MM.1S (cell line): ENCODE data around the gene NAGPA.

Experiments
- DNase-seq: peaks from one replicate; pipeline ENCODE4 v3.0.0-alpha.2; 2015
- H2AFZ ChIP-seq: fragments of 300-600 bp; sonication (generic); 2 replicates; pipeline ENCODE4 v1.6.0; 2016; ENCODE audit warnings: antibody characterized with exemption, low read length
- H3F3A ChIP-seq: fragments of 300-600 bp; sonication (generic); 2 replicates; pipeline ENCODE4 v1.6.1; 2016; ENCODE audit warnings: mild to moderate bottlenecking, antibody characterized with exemption, low read length, moderate library complexity, mixed read lengths; ENCODE audit not compliant: insufficient read depth
- H3K27ac ChIP-seq: fragments of 300-600 bp; sonication (generic); 2 replicates; pipeline ENCODE4 v1.5.1; 2016; ENCODE audit warnings: mild to moderate bottlenecking, low read length
- H3K27me3 ChIP-seq: fragments of 300-600 bp; sonication (generic); replicated peaks from 2 replicates; pipeline ENCODE4 v1.6.0; 2016; ENCODE audit warnings: low read length; ENCODE audit not compliant: insufficient read depth
- H3K36me3 ChIP-seq: fragments of 300-600 bp; sonication (generic); replicated peaks from 2 replicates; pipeline ENCODE4 v1.6.1; 2016; ENCODE audit warnings: mild to moderate bottlenecking, low read length, mixed read lengths; ENCODE audit not compliant: insufficient read depth
- H3K4me1 ChIP-seq: fragments of 300-600 bp; sonication (generic); 2 replicates; pipeline ENCODE4 v1.6.1; 2016; ENCODE audit warnings: low read length, mixed read lengths
- H3K4me2 ChIP-seq: fragments of 300-600 bp; sonication (generic); 2 replicates; pipeline ENCODE4 v1.6.0; 2016; ENCODE audit warnings: low read depth, low read length
- H3K4me3 ChIP-seq: fragments of 300-600 bp; sonication (generic); 2 replicates; pipeline ENCODE4 v1.5.1; 2016; ENCODE audit warnings: low read length, mixed read lengths
- H3K79me2 ChIP-seq: fragments of 300-600 bp; sonication (generic); 2 replicates; pipeline ENCODE4 v1.6.1; 2016; ENCODE audit warnings: mixed run types, low read length, mixed read lengths
- H3K9ac ChIP-seq: fragments of 300-600 bp; sonication (generic); 2 replicates; pipeline ENCODE4 v1.6.1; 2016; ENCODE audit warnings: low read length, mixed read lengths
- H3K9me2 ChIP-seq: fragments of 300-600 bp; sonication (generic); replicated peaks from 2 replicates; pipeline ENCODE4 v1.6.1; 2016; ENCODE audit warnings: mild to moderate bottlenecking, low read length, mixed read lengths; ENCODE audit not compliant: insufficient read depth
- H3K9me3 ChIP-seq: fragments of 300-600 bp; sonication (generic); replicated peaks from 2 replicates; pipeline ENCODE4 v1.6.1; 2016; ENCODE audit warnings: mild to moderate bottlenecking, low read length, mixed read lengths; ENCODE audit not compliant: insufficient read depth
- H4K20me1 ChIP-seq: fragments of 300-600 bp; sonication (generic); 2 replicates; pipeline ENCODE4 v1.6.1; 2016; ENCODE audit warnings: mild to moderate bottlenecking, low read length, moderate library complexity, mixed read lengths; ENCODE audit not compliant: insufficient read depth
- CTCF ChIP-seq: fragments of 300-600 bp; sonication (generic); IDR thresholded peaks from 2 replicates; pipeline ENCODE4 v1.5.1; 2016; ENCODE audit warnings: antibody characterized with exemption, low read length, mixed read lengths
- EZH2 ChIP-seq: fragments of 300-600 bp; sonication (generic); optimal IDR thresholded peaks from 2 replicates; pipeline ENCODE3; 2017; ENCODE audit warnings: low read depth, mild to moderate bottlenecking, antibody characterized with exemption, low read length, mixed read lengths
- EZH2phosphoT487 ChIP-seq: fragments of 300-600 bp; sonication (generic); IDR thresholded peaks from 2 replicates; pipeline ENCODE4 v1.6.1; 2018; ENCODE audit warnings: antibody characterized with exemption, low read length

Gene NAGPA

DNA sequence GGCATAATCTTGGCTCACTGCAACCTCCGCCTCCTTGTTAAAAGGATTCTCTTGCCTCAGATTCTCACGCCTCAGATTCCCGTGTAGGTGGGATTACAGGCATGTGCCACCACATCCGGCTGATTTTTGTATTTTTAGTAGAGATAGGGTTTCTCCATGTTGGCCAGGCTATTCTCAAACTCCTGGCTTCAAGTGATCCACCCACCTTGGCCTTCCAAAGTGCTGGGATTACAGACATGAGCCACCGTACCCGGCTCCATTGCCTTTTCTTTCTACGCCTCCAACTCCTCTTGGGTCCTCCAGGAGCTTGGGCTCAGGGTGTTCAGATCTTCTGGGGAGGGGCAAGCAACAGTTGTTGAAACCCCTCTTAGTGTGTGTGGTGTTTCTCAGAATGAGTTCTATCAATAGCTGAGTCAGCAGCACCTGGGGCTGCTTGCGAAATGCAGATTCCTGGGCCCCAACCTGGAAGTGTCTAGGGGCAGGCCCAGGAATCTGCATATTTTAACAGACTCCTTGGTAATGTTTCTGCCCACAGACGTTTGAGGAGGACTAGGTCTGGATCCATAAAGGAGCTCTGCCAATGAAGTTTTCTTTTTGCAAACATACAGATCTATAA is 44.2 kb downstream of the NAGPA start:
- Histone ChIP-seq H3K4me3 (no peak overlapping the region), H3K9ac (no peak overlapping the region), H2AFZ (no peak overlapping the region), H3K27ac (no peak overlapping the region), H3F3A (no peaks in the 10 kb centered on the region), H4K20me1 (no peaks in the 10 kb centered on the region), H3K4me2 (no peak overlapping the region), H3K79me2 (no peaks in the 10 kb centered on the region), H3K36me3 (no peaks in the 10 kb centered on the region), H3K27me3 (peaks cover 72% of the 10 kb centered on the region), H3K9me3 (no peaks in the 10 kb centered on the region), H3K4me1 (no peaks in the 10 kb centered on the region), H3K9me2 (no peaks in the 10 kb centered on the region)
- TF ChIP-seq CTCF, result no peak
- no peak for TF ChIP-seq EZH2phosphoT487
- TF ChIP-seq EZH2, result no peak
- DNase-seq, result no peak

- H3K27me3 ChIP-seq, result peaks cover 72% of the 10 kb centered on the region
- no peaks in the 10 kb centered on the region for H4K20me1 ChIP-seq
- H3K4me1 ChIP-seq, result no peaks in the 10 kb centered on the region
- H3K4me2 ChIP-seq, result no peak overlapping the region
- TF ChIP-seq EZH2phosphoT487 (no peak), EZH2 (no peak), CTCF (no peak)
- H3K79me2 ChIP-seq, result no peaks in the 10 kb centered on the region
- no peak for DNase-seq
- H2AFZ ChIP-seq, result no peak overlapping the region
- H3K27ac ChIP-seq, result no peak overlapping the region
- H3K9me3 ChIP-seq, result no peaks in the 10 kb centered on the region
- no peaks in the 10 kb centered on the region for H3F3A ChIP-seq
- no peak overlapping the region for H3K9ac ChIP-seq
- no peak overlapping the region for H3K4me3 ChIP-seq
- no peaks in the 10 kb centered on the region for H3K36me3 ChIP-seq
- no peaks in the 10 kb centered on the region for H3K9me2 ChIP-seq
Observed at GRCh38 chr16:4988647-4989046, 45.1 kb downstream of the NAGPA start.

DNA sequence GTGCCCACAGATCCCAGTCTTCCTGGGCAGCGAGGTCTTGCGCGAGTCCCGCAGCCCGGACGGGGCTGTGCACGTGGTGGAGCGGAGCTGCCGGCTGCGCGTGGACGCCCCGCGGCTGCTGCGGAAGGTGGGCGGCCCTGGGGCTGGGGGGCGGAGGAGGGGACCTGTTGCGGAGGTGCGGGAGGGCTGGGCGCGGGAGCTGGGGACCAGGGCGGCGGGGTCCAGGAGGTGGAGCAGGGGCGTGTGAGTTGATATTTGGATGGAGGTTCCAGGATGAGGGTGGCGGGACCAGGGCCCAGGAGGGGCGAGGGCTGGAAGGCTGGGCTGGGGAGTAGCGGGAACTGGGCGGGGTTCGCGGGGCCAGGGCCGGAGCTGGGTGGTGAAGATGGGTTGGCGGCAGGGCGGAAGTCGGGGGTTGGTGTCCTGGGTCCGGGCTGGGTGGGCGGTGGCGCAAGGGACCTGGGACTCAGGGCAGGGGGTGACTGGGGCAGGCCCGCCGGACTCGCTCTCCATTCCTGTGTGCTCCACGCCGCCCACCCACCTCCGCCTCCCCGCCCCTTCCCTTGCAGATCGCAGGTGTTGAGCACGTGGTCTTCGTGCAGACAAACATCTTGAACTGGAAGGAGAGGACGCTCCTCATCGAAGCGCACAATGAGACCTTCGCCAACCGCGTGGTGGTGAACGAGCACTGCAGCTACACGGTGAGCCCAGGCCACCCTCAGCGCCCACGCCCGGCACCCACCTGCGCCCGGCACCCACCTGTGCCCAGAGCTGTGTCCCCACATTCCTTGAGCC is 46.0 kb downstream of the NAGPA start:
- Histone ChIP-seq H3K4me3 (no peak overlapping the region), H3K79me2 (no peaks in the 10 kb centered on the region), H3K36me3 (no peaks in the 10 kb centered on the region), H3K9me3 (no peaks in the 10 kb centered on the region), H3K27ac (no peak overlapping the region), H3K27me3 (peaks cover 69% of the 10 kb centered on the region), H3K9me2 (no peaks in the 10 kb centered on the region), H3K4me2 (no peak overlapping the region), H4K20me1 (no peaks in the 10 kb centered on the region), H3K9ac (no peak overlapping the region), H3K4me1 (no peaks in the 10 kb centered on the region), H3F3A (no peaks in the 10 kb centered on the region), H2AFZ (no peak overlapping the region)
- TF ChIP-seq EZH2 (no peak), CTCF (no peak), EZH2phosphoT487 (no peak)
- no peak for DNase-seq
